ES-I3 (cell line): Measurements from ENCODE around the gene PLEKHA4.
"Not testable (repeated sequence)": the region's sequence is repeated elsewhere in the genome, so short reads cannot be mapped to it uniquely, and the experiment has no call there.

ENCODE experiments used
- H3K36me3 ChIP-seq: 2 replicates; pipeline ENCODE4 v1.6.1; 2013; ENCODE audit warnings: mild to moderate bottlenecking, low read length, control low read depth, moderate library complexity; ENCODE audit not compliant: insufficient read depth
- H3K4me1 ChIP-seq: 2 replicates; pipeline ENCODE4 v1.6.1; 2013; ENCODE audit warnings: mild to moderate bottlenecking, control low read depth, low read length; ENCODE audit not compliant: insufficient read depth
- H3K9ac ChIP-seq: 2 replicates; pipeline ENCODE4 v1.6.1; 2013; ENCODE audit warnings: low read depth, mild to moderate bottlenecking, low read length, moderate library complexity
- H3K9me3 ChIP-seq: 2 replicates; pipeline ENCODE4 v1.6.1; 2013; ENCODE audit warnings: mild to moderate bottlenecking, low read length, moderate library complexity; ENCODE audit not compliant: control insufficient read depth, insufficient read depth

The PLEKHA4 gene

DNA sequence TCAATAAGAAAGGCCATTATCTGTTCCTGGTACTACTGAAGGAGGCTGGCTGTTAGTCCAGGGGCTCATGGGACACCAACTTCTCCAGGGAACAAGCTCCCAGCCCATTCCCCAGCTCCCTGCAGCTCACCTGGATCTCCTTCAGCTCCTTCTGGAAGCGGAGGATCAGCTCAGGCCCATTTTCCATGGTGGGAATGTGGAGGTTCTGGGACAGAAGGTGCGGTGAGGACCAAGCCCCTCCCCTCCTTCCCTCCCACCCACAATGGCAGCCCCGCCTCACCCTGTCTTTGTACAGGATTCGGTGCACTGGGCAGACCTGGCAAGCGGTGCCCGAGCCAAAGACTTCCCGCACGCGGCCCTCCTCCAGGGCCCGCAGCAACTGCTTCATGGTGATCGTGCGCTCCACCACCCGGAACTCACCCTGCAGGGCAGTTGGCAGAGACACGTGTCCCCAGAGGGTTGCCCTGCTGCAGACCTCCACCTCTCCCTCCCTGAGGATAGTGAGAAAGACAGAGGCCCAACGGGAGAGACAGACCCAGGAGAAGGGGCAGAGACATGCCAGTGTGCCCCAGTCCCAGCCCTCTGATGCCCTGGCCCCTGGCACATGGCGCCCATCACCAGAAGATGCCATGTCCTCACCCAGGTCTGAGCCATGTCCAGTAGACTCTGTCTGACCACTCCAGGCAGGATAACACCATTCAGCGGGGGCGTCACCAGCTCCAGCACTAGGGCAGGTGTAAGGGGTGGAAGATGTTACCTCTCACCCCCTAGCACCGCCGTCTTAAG, 71.9 kb downstream of the PLEKHA4 start:
- peaks cover 13% of the 10 kb centered on the region for H3K4me1 ChIP-seq
- H3K36me3 ChIP-seq, result no peaks in the 10 kb centered on the region
- H3K9me3 ChIP-seq, result no peaks in the 10 kb centered on the region
- no peak overlapping the region for H3K9ac ChIP-seq

DNA sequence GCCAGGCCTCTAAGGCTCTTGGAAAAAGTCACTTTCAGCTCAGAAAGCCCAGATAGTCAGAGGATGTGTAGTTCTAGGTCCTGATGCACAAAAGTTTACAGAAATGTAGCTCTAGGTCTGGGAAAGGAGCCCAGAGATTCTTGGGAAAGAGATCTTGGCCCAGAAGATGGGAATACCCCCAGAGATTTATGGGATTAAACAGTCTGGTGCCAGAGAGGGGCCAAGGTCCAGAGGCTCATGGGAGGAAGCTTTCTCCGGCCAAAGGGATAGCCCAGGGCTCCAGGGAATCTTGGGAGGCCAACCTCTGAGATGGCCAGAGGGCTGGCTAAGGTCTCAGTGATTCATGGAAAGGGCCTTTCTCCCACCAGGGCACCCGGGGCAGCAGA, 72.7 kb downstream of the PLEKHA4 start:
- Histone ChIP-seq H3K9me3 (no peaks in the 10 kb centered on the region), H3K4me1 (peaks cover 13% of the 10 kb centered on the region), H3K36me3 (no peaks in the 10 kb centered on the region), H3K9ac (peak overlapping the region; percentile 50; the same call in 1 of the 2 replicates)

DNA sequence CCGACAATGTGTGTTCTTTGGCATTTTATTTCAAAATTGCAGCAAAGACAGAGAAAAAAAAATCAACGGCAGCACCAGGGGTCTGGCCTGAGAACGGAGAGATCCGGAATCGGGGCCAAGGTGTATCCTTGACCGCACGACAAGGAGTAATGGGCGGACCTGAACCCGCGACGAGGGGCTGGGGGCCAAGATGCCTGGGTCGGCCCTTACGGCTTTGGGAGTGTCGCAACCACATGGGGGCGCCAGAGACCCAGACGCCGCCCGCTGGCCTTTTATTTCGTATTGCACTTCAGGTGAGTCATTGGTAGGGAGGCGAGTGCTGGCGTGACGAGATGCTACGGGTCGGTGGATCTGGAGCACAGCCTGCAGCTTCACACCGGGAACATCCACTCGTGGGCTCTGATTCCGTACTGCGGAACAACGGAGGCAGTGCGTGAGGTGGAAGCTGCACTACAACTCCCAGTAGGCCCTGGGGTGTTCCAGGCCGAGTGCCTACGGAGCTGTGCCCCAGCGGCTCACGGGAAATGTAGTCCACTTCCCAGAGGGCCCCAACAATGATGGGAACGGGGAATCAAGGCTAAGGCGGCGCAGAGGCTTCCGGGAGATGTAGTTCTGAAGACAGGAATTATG, 73.2 kb downstream of the PLEKHA4 start:
- H3K36me3 ChIP-seq, result no peaks in the 10 kb centered on the region
- H3K9ac ChIP-seq, result peak overlapping the region; percentile 50; the same call in 1 of the 2 replicates
- H3K4me1 ChIP-seq, result peaks cover 13% of the 10 kb centered on the region

DNA sequence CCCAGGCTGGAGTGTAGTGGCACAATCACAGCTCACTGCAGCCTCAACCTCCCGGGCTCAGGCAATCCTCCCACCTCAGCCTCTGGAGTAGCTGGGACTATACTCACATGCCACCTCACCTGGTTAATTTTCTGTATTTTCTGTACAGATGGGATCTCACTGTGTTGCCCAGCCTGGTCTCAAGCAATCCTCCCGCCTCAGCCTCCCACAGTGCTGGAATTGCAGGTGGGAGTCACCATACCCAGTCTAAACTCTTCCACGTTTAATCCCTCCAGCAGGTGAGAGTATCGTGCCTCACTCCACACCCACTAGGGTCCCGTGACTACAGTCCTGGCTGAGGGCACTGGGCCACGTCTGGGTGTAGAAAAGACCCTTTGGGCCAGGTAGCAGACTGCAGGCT, 74.1 kb downstream of the PLEKHA4 start:
- Histone ChIP-seq H3K9ac (no peak overlapping the region), H3K9me3 (no peaks in the 10 kb centered on the region), H3K4me1 (peaks cover 8% of the 10 kb centered on the region), H3K36me3 (no peaks in the 10 kb centered on the region)

More for the DNA sequence above, 73.2 kb downstream of the PLEKHA4 start:
- no peaks in the 10 kb centered on the region for H3K9me3 ChIP-seq

DNA sequence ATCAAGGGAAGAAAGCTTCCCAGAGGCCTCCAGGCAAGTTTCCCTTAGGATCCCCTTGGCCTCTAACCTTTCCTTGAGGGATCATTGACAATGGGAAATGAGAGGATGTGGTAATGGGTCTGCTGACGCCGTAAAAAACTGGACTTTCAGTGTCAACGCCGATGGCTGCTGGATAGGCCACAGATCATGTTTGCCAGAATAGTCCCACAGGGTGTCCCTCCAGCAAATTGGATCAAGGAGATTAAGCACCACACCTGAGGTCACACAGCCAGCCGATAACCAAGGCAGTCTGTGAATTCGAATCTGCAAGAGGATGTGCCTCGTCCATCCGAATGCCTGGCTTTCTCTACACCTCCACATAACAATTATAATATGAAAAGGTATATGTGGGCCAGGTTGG, 75.1 kb downstream of the PLEKHA4 start:
- peaks cover 2% of the 10 kb centered on the region; the same call in 1 of the 2 replicates for H3K4me1 ChIP-seq
- H3K9ac ChIP-seq, result no peak overlapping the region
- no peaks in the 10 kb centered on the region for H3K36me3 ChIP-seq
- no peaks in the 10 kb centered on the region for H3K9me3 ChIP-seq

DNA sequence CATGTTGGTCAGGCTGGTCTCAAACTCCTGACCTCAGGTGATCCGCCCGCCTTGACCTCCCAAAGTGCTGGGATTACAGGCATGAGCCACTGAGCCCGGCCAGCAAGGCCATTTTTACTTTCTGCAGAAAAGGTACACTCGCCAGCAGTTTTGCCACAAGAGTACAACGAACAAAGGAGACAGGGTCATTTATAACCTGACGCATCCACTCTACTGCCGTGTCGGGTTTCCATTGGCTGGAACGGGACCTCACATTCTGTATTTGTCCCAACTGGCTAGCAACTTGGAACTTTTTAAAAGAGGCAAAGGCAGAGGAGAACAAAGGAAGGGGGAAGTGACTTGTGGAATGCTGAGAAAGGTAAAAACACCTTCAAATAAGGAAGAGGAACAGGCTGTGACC, 81.1 kb downstream of the PLEKHA4 start:
- H3K36me3 ChIP-seq, H3K9ac ChIP-seq: not testable (repeated sequence)

More for the DNA sequence above, 81.1 kb downstream of the PLEKHA4 start:
- not testable (repeated sequence) for H3K9me3 ChIP-seq, H3K4me1 ChIP-seq
